Sigmoid colon (tissue), 4 donors: ENCODE data around the gene SYNGAP1.

Source experiments
- CTCF ChIP-seq, 4 experiments: fragments of 450-650 bp in 3 of 4; fragments of 200-600 bp in 1 of 4; IDR thresholded peaks; one replicate each; pipeline ENCODE4 v1.5.1; 2016 to 2019; ENCODE audit warnings: antibody characterized with exemption in 4 of 4, mild to moderate bottlenecking in 3 of 4, moderate library complexity in 2 of 4
- EP300 ChIP-seq, 4 donors: sonication (generic); formaldehyde crosslinking; IDR thresholded peaks; one replicate each; pipeline ENCODE4 v1.6.1; 2017; ENCODE audit warnings: antibody characterized with exemption in 4 of 4
- POLR2A ChIP-seq, 2 donors: fragments of 450-650 bp; IDR thresholded peaks; one replicate each; pipeline ENCODE4 v1.6.1; 2016; ENCODE audit warnings: antibody characterized with exemption in 2 of 2, mild to moderate bottlenecking in 2 of 2, moderate library complexity in 2 of 2
- POLR2AphosphoS5 ChIP-seq, 4 donors: sonication (generic); formaldehyde crosslinking; IDR thresholded peaks; one replicate each; pipeline ENCODE4 v1.6.1; 2017; ENCODE audit warnings: antibody characterized with exemption in 4 of 4

DNA sequence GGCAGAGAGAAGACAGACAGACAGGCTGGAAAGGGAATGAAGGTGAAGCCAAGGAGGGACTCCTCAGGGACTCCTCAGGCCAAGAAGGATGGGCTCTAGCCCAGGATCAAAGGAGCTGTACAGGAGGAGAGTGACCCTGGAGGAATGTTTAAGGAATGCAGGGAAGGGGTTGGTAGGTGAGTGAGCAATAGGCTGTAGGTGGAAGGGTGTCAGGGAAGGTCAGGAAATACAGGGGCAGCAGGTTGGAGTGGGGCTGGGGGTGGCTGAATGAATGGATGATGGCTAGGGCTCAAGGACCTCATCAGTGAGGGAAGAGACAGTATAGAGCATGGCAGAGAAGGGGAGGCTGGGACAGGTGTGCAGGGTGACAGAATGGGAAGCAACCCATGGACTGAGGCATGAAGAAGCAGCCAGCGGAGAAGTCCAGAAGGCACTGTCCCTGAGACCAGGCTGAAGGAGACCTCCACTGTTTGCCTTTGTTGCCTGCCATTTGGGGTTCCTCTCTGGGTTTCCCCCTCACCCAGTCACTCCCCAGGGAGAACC is 13.2 kb downstream of the SYNGAP1 start:
- TF ChIP-seq CTCF (IDR thresholded peaks at IDR 0.05) (no peak), POLR2A (IDR thresholded peaks at IDR 0.05) (no peak), EP300 (IDR thresholded peaks at IDR 0.05) (no peak), POLR2AphosphoS5 (IDR thresholded peaks at IDR 0.05) (no peak)
